T-helper 1 cell treated with Interleukin-12 subunit alpha and Interleukin-12 subunit beta and Interleukin-4 antibody, amounts not matched to agents 30 μg/mL and 1 μg/mL, for 36 hours (primary cell): Measurements from ENCODE around the gene SLC25A22.

ENCODE experiments used
- H3K27ac Mint-ChIP-seq: one replicate; pipeline ENCODE4 v1.8.0; 2021; ENCODE audit warnings: mild to moderate bottlenecking, mixed read lengths
- H3K27me3 Mint-ChIP-seq: one replicate; pipeline ENCODE4 v1.8.0; 2021; ENCODE audit warnings: low read depth, mixed read lengths
- H3K36me3 Mint-ChIP-seq: one replicate; pipeline ENCODE4 v1.8.0; 2021; ENCODE audit warnings: low read depth, mixed read lengths
- H3K4me1 Mint-ChIP-seq: one replicate; pipeline ENCODE4 v1.8.0; 2021; ENCODE audit warnings: low read depth, mixed read lengths
- H3K4me3 Mint-ChIP-seq: one replicate; pipeline ENCODE4 v1.8.0; 2021; ENCODE audit warnings: mild to moderate bottlenecking, moderate library complexity, mixed read lengths
- H3K9me3 Mint-ChIP-seq: one replicate; pipeline ENCODE4 v1.8.0; 2021; ENCODE audit warnings: mixed read lengths

SLC25A22 gene

GRCh38 chr11:770642-771616, 27.2 kb downstream of the SLC25A22 start:
- Mint-ChIP-seq H3K4me1 (peaks cover 4% of the 10 kb centered on the region), H3K9me3 (no peaks in the 10 kb centered on the region), H3K4me3 (no peak overlapping the region), H3K27me3 (no peaks in the 10 kb centered on the region), H3K27ac (no peak overlapping the region), H3K36me3 (peaks cover 4% of the 10 kb centered on the region)

DNA sequence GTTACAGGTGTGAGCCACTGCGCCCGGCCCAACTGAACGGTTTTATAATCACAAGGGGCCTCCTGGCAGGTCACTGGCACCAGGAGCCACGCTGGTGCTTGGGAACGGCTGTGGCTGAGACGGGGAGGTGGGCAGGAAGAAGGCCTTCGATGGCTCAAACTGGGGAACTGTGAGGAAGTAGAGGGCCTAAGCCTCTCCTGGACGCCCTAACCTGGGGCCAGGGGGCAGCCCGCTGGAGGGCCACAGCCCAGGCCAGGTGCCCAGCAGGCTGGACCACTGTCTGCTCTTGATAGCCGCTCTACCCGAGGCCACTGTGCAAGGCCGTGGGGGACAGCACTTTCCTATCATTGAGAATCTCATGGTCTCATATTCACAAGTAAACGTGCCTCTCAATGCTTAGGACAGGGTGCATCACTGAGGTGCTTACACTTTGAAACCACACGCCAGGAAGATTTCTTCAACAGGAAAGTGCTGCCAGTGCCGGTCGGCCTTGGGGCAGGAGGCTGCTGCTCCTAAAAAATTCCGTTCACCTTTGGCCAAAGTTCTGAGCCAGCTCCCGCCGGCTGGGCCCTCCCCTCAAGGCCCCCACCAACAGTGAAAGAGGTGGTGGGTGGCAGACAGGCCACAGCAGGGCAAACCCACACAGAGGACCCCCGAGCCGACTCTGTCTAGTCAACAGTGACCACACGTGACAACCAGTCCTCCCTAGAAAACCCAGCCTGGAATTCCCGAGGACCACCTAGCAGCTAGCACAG, 28.0 kb downstream of the SLC25A22 start:
- H3K27ac Mint-ChIP-seq, result no peak overlapping the region
- no peaks in the 10 kb centered on the region for H3K9me3 Mint-ChIP-seq
- H3K4me3 Mint-ChIP-seq, result no peak overlapping the region
- H3K4me1 Mint-ChIP-seq, result no peaks in the 10 kb centered on the region
- H3K27me3 Mint-ChIP-seq, result no peaks in the 10 kb centered on the region
- peaks cover 4% of the 10 kb centered on the region for H3K36me3 Mint-ChIP-seq

DNA sequence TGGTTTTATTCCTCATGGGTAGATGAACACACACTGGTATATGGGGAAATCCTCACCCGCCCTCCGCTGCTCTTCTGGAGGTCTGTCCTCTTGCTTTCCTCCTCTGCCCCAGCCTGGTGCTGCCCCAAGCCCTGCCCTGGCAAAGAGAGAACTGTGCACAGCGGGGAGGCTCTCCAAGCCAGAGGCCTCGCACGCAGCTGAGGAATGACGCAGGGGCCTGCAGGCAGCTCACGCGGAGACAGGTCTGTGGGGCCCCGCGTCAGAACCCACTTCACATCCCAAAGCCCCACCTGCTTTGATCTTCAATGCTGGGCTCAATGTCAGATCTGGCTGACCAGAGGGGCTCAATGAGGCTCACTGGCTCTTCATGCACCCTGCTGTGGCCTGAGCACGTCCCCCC, 30.8 kb downstream of the SLC25A22 start:
- H3K9me3 Mint-ChIP-seq, result no peaks in the 10 kb centered on the region
- no peaks in the 10 kb centered on the region for H3K27me3 Mint-ChIP-seq
- no peak overlapping the region for H3K4me3 Mint-ChIP-seq
- H3K4me1 Mint-ChIP-seq, result no peaks in the 10 kb centered on the region
- H3K36me3 Mint-ChIP-seq, result peaks cover 11% of the 10 kb centered on the region
- no peak overlapping the region for H3K27ac Mint-ChIP-seq

DNA sequence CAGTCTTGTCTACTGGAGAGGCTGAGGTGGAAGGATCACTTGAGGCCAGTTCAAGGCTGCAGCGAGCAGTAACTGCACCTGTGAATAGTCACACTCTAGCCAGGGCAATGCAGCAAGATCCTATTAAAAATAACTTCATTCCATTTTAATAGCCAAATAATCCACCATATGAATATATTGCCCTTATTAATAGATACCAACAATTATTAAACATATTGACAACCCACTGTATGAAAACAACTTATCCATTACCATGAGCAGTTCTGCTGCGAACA, 31.2 kb downstream of the SLC25A22 start:
- Mint-ChIP-seq H3K4me3 (no peak overlapping the region), H3K27ac (no peak overlapping the region), H3K9me3 (no peaks in the 10 kb centered on the region), H3K27me3 (no peaks in the 10 kb centered on the region), H3K4me1 (no peaks in the 10 kb centered on the region), H3K36me3 (peaks cover 13% of the 10 kb centered on the region)

DNA sequence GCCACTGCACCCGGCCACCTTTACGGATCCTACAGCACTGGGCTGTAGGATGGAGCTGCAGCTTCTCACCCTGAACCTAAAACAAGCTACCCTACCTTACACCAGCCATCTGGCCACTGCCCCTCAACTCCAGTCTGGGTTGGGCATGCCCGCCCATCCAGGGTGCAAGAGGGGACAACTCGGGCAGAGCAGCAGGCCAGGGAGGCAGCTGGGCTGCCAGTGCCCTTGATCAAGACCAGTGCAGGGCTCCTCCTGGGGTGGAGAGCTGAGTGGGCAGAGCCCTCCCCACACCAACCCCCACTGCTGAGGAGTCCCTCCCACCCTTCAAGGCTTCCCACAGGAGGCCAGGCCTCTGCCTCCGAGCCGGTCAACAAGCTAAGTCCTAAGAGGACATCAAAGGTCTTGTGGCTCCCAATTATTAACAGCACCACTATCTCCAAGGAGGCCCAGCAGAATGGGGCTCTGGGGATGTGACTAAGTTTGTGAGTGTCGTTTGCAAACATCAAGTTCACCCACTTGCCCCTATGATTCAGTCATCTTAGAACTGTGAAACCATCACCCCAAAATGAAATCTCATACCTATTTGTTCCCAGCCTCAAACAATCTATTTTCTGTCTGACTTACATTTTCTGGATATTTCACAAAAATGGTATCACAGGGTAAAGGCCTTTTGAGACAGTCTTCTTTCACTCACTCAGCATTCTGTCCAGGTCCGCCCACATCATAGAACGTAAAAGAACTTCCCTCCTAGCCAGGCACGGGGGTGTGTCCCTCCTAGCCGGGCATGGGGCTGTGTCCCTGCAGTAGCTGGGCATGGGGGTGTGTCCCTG, 31.8 kb downstream of the SLC25A22 start:
- Mint-ChIP-seq H3K4me1 (no peaks in the 10 kb centered on the region), H3K4me3 (no peak overlapping the region), H3K27me3 (no peaks in the 10 kb centered on the region), H3K9me3 (no peaks in the 10 kb centered on the region), H3K36me3 (peaks cover 18% of the 10 kb centered on the region), H3K27ac (no peak overlapping the region)

DNA sequence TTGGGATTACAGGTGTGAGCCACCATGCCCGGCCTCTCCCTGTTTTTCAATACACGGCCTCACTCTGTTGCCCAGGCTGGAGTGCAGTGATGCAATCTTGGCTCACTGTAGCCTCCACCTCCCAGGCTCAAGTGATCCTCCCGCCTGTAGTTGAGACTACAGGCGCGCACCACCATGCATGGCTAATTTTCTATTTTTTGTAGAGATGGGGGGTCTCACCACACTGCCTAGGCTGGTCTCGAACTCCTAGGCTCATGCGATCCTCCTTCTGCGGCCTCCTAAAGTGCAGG, 32.3 kb downstream of the SLC25A22 start:
- Mint-ChIP-seq H3K9me3 (no peaks in the 10 kb centered on the region), H3K4me3 (no peak overlapping the region), H3K27ac (no peak overlapping the region), H3K4me1 (no peaks in the 10 kb centered on the region), H3K27me3 (no peaks in the 10 kb centered on the region), H3K36me3 (peaks cover 18% of the 10 kb centered on the region)

DNA sequence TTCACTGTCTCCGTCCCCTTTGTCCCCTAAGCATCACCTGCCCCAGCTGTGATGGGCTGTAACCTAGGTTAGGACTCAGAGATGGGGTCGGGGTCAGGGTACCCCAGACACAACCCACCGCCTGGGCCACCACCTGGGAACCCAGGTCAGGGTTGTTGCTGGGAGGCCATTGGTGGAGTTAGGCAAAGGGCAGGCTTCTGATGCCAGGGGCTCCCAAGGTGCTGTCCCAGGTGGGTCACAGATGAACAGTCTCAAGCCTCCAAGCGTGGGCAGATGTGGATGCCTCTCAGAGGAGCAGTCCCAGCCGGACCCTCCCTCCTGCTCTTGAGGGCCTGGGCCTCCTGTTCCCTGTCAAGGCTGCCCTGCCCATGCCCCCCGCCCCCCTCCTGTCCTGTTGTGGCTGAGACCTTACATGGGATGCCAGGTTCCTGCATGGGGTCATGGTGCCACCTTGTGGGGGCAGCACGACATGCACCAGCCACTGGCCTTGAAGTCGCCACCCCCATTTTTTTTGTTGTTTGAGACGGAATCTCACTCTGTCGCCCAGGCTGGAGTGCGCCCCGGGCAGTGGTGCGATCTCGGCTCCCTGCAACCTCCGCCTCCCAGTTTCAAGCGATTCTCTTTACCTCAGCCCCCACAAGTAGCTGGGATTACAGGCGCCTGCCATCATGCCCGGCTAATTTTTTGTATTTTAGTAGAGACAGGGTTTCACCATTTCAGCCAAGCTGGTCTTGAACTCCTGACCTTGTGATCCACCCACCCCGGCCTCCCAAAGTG, 32.9 kb downstream of the SLC25A22 start:
- Mint-ChIP-seq H3K36me3 (peaks cover 19% of the 10 kb centered on the region), H3K27ac (no peak overlapping the region), H3K4me3 (no peak overlapping the region)

DNA sequence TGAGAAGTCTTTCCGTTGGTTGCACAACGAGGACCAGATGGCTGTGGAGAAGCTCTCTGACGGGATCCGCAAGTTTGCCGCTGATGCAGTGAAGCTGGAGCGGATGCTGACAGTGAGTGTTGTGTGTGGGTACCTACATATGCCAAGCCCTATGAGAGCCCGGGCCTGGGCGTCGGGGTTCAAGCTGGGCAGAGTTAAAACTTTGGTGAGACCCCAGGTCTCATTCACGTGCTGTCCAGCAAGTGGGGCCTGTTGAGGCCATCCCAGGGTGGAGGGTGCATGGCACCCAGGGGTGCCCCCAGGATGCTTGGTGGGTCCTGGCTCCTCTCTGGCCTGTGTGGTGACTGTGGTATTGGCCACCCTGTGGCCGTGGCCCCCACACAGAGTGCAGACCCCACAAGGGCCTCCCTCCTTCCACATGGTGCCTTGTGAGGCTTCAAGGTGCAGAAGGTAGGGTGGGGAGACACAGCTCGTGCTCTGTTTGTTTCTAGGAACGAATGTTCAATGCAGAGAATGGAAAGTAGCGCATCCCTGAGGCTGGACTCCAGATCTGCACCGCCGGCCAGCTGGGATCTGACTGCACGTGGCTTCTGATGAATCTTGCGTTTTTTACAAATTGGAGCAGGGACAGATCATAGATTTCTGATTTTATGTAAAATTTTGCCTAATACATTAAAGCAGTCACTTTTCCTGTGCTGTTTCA, 33.6 kb downstream of the SLC25A22 start:
- H3K4me3 Mint-ChIP-seq, result no peak overlapping the region
- H3K36me3 Mint-ChIP-seq, result peaks cover 24% of the 10 kb centered on the region
- no peaks in the 10 kb centered on the region for H3K9me3 Mint-ChIP-seq
- peaks cover 2% of the 10 kb centered on the region for H3K4me1 Mint-ChIP-seq
- no peaks in the 10 kb centered on the region for H3K27me3 Mint-ChIP-seq
- no peak overlapping the region for H3K27ac Mint-ChIP-seq

More for the DNA sequence above, 32.9 kb downstream of the SLC25A22 start:
- peaks cover 1% of the 10 kb centered on the region for H3K4me1 Mint-ChIP-seq
- no peaks in the 10 kb centered on the region for H3K9me3 Mint-ChIP-seq
- H3K27me3 Mint-ChIP-seq, result no peaks in the 10 kb centered on the region

- no peaks in the 10 kb centered on the region for H3K9me3 Mint-ChIP-seq
- H3K27ac Mint-ChIP-seq, result no peak overlapping the region
- H3K27me3 Mint-ChIP-seq, result no peaks in the 10 kb centered on the region
Measured at GRCh38 chr11:763549-764321, 34.3 kb downstream of the SLC25A22 start.

DNA sequence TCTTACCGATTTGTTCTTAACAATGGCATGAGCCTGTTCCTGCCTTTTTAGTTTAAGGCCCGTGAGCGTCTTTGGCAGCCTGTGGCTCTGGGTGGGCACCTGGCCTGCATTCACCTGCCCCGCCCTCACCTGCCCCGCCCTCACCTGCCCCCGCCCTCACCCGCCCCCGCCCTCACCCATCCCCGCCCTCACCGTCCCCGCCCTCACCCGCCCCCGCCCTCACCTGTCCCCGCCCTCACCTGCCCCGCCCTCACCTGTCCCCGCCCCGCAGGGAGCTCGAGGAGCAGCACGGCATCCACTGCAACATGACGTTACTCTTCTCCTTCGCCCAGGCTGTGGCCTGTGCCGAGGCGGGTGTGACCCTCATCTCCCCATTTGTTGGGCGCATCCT, 35.0 kb downstream of the SLC25A22 start:
- H3K4me3 Mint-ChIP-seq, result no peak overlapping the region
- H3K4me1 Mint-ChIP-seq, result peaks cover 2% of the 10 kb centered on the region
- no peaks in the 10 kb centered on the region for H3K9me3 Mint-ChIP-seq
- no peak overlapping the region for H3K27ac Mint-ChIP-seq
- H3K36me3 Mint-ChIP-seq, result peaks cover 26% of the 10 kb centered on the region
- H3K27me3 Mint-ChIP-seq, result no peaks in the 10 kb centered on the region

More at GRCh38 chr11:763549-764321, 34.3 kb downstream of the SLC25A22 start:
- Mint-ChIP-seq H3K36me3 (peaks cover 24% of the 10 kb centered on the region), H3K4me3 (no peak overlapping the region), H3K4me1 (peaks cover 2% of the 10 kb centered on the region)

DNA sequence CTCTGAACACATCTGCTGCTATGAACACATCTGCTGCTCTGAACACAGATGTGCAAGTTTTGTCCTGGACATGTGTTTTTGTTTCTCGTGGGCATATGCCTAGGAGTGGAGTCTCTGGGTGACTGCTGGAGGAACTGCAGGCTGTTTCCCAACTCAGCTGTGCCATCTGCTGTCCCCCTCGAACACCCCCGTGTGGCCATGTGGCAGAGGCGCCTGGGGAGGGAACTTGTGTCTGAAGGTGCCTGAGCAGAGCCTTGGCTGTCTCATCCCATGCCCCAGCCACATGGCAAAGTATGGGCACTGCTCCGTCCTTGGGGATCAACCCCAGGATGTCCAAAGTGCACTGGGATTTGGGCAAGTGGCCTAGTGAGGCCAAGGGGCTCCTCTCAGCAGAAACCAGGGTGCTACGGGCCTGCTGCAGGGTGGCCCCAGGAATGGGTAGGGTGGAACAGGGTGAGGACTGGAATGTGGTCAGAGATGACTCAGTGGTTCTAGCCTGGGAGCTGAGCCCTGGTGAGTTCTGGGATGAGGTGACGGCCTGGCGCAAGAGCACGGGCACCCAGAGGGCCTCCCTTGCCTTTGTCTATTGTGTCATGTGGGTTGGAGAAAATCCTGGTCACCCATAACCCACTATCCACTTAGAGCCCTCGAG, 35.5 kb downstream of the SLC25A22 start:
- peaks cover 29% of the 10 kb centered on the region for H3K36me3 Mint-ChIP-seq
- H3K27ac Mint-ChIP-seq, result no peak overlapping the region
- H3K9me3 Mint-ChIP-seq, result no peaks in the 10 kb centered on the region
- H3K4me3 Mint-ChIP-seq, result no peak overlapping the region
- H3K27me3 Mint-ChIP-seq, result no peaks in the 10 kb centered on the region
- peaks cover 2% of the 10 kb centered on the region for H3K4me1 Mint-ChIP-seq

DNA sequence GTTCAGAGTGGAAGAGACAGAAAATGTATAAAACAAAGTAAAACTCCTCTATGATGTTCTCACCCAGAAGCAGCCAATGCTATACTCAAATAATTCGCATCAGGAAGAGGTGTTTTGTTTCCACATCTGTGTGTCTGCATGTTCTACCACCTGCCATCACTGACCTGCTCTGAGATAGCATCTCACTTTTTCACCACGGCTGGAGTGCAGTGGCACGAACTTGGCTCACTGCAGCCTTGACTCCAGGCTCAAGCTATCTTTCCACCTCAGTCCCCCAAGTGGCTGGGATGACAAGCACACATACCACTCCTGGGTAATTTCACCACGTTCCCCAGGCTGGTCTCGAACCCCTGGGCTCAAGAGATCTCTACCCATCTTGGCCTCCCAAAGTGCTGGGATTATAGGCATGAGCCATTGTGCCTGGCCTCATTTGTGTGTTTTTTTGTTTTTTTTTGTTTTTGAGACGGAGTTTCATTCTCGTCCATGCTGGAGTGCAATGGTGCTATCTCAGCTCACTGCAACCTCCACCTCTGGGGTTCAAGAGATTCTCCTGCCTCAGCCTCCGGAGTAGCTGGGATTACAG, 36.5 kb downstream of the SLC25A22 start:
- Mint-ChIP-seq H3K4me3 (no peak overlapping the region), H3K27ac (no peak overlapping the region), H3K4me1 (peaks cover 4% of the 10 kb centered on the region), H3K27me3 (no peaks in the 10 kb centered on the region), H3K9me3 (no peaks in the 10 kb centered on the region), H3K36me3 (peaks cover 30% of the 10 kb centered on the region)
